CD1c-positive myeloid dendritic cell (primary cell): ENCODE results near the gene PYGM.

ENCODE experiments used
- DNase-seq: peaks from one replicate; pipeline ENCODE4 v3.0.0-alpha.2; 2016; ENCODE audit errors: extremely low spot score

PYGM gene

DNA sequence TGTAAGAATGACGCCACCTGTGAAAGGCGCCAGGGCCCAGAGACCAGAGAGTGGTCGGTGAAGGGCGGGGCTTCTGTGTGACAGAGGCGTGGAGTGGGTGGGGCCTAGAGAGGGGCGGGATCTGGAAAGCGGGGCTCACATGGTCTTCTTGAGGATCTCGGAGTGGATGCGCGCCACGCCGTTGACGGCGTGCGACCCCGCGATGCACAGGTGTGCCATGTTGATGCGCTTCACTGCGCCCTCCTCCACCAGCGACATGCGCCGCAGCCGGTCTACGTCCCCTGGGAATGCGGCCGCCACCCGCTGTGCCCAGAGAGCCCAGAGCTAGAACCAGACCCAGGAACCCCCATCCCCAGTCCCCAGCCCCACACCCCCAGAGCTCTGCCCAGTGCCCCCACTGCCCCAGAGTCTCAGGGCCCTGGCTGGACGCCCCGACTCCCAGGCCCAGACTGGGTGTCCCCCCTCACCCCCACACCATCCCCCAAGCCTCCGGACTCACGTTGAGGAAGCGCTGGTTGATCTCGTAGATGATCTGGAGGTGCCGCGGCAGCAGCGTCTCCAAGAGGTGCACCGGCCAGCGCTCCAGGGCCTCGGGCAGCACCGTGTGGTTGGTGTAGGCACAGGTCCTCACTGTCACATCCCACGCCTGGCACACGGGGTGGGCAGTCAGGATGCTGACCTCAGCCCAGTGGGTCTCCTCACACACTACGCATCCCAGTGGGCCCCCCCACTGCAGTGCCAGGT is 6.2 kb downstream of the PYGM start:
- no peak for DNase-seq

GRCh38 chr11:64753019-64753379 is 6.8 kb downstream of the PYGM start:
- no peak for DNase-seq

GRCh38 chr11:64752175-64752970 is 7.4 kb downstream of the PYGM start:
- DNase-seq, result no peak

GRCh38 chr11:64751580-64751979 is 8.2 kb downstream of the PYGM start:
- DNase-seq, result no peak

GRCh38 chr11:64751136-64751535 is 8.6 kb downstream of the PYGM start:
- DNase-seq, result no peak

- no peak for DNase-seq
Observed at GRCh38 chr11:64750361-64751054, 9.3 kb downstream of the PYGM start.

GRCh38 chr11:64747961-64748665 is 11.7 kb downstream of the PYGM start:
- no peak for DNase-seq

DNA sequence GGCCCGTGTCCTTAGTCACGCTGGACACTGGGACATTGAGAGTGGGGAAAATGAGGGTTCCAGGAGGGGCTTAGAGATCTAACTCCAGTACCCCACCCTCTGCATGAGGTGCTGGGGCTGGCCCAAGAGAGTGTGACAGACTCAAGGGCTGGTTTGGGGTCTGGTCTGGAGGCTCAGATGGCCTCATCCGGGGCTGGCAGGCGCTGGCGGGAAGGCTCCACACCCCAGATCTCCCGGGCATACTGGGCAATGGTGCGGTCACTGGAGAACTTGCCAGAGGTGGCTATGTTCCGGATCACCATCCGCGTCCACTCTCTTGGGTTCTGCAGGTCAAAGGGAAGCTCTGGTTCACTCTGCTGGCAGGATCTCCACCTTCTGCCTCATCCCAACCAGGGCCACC is 13.3 kb downstream of the PYGM start:
- DNase-seq, result no peak

GRCh38 chr11:64745521-64746328 is 14.0 kb downstream of the PYGM start:
- peak; percentile 59 for DNase-seq

- DNase-seq, result peak; percentile 77
Observed at GRCh38 chr11:64745189-64745520, 14.6 kb downstream of the PYGM start.

GRCh38 chr11:64744544-64745188 is 15.1 kb downstream of the PYGM start:
- no peak for DNase-seq

GRCh38 chr11:64743591-64744543 is 15.9 kb downstream of the PYGM start, which contains the start of gene RASGRP2:
Gene RASGRP2 (minus strand): TSS chr11:64744142. CDS start chr11:64742866, 1,276 bp downstream.
- peak; percentile 73 for DNase-seq

DNA sequence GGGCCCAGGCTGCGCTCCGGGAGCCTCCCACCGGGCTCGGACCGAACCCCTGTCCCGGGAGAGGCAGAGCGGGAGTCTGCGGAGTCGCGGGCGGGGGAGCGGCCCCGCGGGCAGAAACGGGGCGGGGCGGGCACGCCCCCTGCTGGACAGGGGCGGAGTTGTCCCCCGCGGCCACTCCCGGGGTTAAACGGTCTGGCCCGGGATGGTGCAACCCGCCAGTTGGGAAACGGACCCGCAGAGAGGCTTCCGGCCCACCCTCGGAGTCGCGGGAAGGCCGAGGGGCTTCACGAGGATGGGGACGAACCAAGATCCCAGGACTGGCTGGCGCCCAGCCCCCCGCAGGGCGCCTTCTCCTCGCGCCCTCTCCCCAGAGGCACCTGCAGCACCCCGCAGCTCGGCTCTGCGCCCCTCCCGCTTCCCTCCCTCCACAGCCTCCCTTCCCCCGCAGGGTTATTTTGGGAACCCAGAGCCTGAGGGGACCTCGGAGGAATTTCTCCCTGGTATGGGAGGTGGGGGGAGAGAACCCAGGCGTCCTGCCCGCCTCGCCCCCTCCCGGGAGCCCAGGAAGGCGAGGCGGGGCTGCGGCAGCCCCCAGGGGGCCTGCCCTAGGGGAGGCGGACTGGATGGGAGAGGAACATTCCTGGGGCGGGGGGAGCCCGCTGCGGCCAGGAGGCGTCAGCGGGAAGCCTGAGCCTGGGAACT is 16.7 kb downstream of the PYGM start:
- peak; percentile 85 for DNase-seq

GRCh38 chr11:64742087-64742888 is 17.5 kb downstream of the PYGM start:
- DNase-seq, result peak; percentile 46

GRCh38 chr11:64741375-64742086 is 18.2 kb downstream of the PYGM start:
- DNase-seq, result no peak

DNA sequence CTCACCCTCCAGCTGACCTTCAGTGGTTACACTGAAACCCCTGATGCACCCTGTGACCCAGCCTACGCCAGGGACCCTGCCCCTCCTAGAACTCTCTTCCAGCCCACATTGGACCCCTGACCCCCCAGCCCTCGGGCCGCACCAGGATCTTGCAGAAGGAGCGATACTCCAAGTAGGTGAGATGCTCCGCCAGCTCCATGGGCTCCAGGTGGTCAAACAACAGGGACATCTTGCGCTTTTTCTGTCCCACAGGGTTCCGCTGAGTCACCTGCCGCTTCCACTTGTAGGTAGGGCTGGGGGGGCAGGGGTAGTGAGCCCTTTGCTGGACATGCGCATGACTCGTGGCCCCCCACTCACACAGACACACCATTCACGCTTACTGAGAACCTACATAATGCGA is 19.9 kb downstream of the PYGM start:
- DNase-seq, result no peak

DNA sequence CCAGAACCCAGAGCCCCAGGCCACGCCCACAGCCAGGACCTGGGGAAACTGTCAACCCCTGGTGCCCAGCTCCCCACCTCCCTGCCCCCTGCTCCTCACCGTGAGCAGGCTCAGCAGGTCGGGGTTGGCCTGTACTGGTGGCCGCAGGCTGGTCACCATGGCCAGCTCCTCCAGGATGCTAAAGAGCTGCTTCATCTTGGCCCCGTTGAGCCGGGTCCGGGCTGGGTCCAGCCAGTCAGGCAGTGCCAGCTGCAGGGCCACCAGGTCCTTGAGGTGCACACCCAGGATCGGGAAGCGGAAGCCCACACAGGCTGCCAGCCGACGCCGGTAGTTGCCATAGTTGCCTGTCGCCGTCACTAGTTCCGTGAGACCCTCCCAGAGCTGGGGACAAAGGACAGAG is 23.1 kb downstream of the PYGM start:
- no peak for DNase-seq
